Stimulated activated naive CD4-positive, alpha-beta T cell (primary cell): Measurements from ENCODE around the gene MBTPS2.
"Not testable (repeated sequence)": the region's sequence is repeated elsewhere in the genome, so short reads cannot be mapped to it uniquely, and the experiment has no call there.

Experiments used
- DNase-seq, 6 experiments: peaks; one replicate each; lab custom pipeline; 2025; lab: John Stamatoyannopoulos, UW

Gene MBTPS2

GRCh38 chrX:21839334-21840192, at the start of gene MBTPS2:
TSS of gene MBTPS2 (plus strand) at chrX:21839617. CDS start at chrX:21839735, 118 bp downstream.
- DNase-seq = peak; percentile 60 to 79 (median 70)

GRCh38 chrX:21798677-21799219, 40.7 kb upstream of the MBTPS2 start:
- no peak for DNase-seq

GRCh38 chrX:21799767-21800166, 39.6 kb upstream of the MBTPS2 start:
- no peak for DNase-seq

- no peak for DNase-seq
These were observed 39.1 kb upstream of the MBTPS2 start for GRCh38 chrX:21800344-21800770.

GRCh38 chrX:21802054-21802670, 37.3 kb upstream of the MBTPS2 start:
- DNase-seq = no peak

- no peak for DNase-seq
These were observed 36.6 kb upstream of the MBTPS2 start for GRCh38 chrX:21802839-21803238.

GRCh38 chrX:21806691-21807090, 32.7 kb upstream of the MBTPS2 start:
- no peak for DNase-seq

- no peak for DNase-seq
These were observed 27.6 kb upstream of the MBTPS2 start for GRCh38 chrX:21811832-21812231.

GRCh38 chrX:21812628-21813027, 26.8 kb upstream of the MBTPS2 start:
- no peak for DNase-seq

- no peak for DNase-seq
These were observed 25.6 kb upstream of the MBTPS2 start for GRCh38 chrX:21813612-21814368.

GRCh38 chrX:21816136-21816535, 23.3 kb upstream of the MBTPS2 start:
- no peak for DNase-seq

GRCh38 chrX:21820170-21820569, 19.2 kb upstream of the MBTPS2 start:
- not testable (repeated sequence) for DNase-seq

- no peak for DNase-seq
These were observed 17.5 kb upstream of the MBTPS2 start for GRCh38 chrX:21821875-21822274.

GRCh38 chrX:21831496-21831895, 7.9 kb upstream of the MBTPS2 start:
- no peak for DNase-seq

- DNase-seq = no peak
These were observed 2.4 kb upstream of the MBTPS2 start for GRCh38 chrX:21837056-21837455.

GRCh38 chrX:21838937-21839333, 482 bp upstream of the MBTPS2 start:
- DNase-seq = no peak

- peak in 1 of 6 experiments; percentile 18 for DNase-seq
These were observed 752 bp downstream of the MBTPS2 start for GRCh38 chrX:21840193-21840545.

GRCh38 chrX:21843179-21843578, 3.8 kb downstream of the MBTPS2 start:
- DNase-seq = no peak

- DNase-seq = no peak
These were observed 5.7 kb downstream of the MBTPS2 start for GRCh38 chrX:21845096-21845495.

GRCh38 chrX:21847342-21847741, 7.9 kb downstream of the MBTPS2 start:
- DNase-seq = no peak

GRCh38 chrX:21853578-21853977, 14.2 kb downstream of the MBTPS2 start:
- no peak for DNase-seq

GRCh38 chrX:21855937-21856415, 16.6 kb downstream of the MBTPS2 start, which contains the start of gene YY2:
TSS of gene YY2 (plus strand) at chrX:21855987. CDS start at chrX:21856485, 498 bp downstream.
- no peak for DNase-seq
